Measurements from ENCODE around the gene JAM3.
"Not testable (repeated sequence)": the region's sequence is repeated elsewhere in the genome, so short reads cannot be mapped to it uniquely, and the experiment has no call there.

The JAM3 gene

DNA sequence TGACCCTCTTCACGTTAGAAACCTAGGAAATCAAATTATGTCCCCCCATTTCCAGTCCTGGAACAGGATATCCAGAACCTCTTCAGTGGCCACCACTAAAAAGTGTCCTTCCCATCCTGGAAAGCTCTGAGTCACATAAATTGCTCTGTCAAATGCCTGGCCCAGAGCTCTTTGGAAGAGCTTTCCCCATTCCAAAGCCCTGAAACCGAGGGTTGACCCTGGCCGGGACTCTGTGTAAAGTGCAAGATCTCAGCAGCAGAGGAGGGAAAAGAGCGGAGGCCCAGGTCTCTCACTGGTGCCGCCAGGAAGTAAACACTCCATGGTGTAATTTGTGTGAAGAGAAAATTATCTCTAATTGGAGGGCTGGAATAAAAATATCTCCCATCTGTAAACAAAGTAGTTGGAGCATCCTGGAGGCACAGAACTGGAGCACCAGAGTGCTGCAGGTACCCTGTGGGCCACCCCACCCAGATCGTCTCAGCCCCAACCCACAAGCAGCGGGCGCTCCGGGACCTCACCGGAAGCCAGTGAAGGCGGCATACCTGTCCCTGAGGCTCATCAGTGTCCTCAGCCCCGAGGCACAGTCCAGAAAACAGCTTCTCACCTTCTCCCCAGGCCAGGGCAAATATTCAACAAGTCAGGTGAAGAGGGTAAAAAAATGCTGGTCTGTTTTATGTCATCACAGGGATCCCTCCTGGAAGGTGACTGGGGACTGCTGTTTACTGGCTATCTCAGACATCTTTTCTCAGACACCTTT lies 4.7 kb upstream of the JAM3 start:
- no peak for DNase-seq

DNA sequence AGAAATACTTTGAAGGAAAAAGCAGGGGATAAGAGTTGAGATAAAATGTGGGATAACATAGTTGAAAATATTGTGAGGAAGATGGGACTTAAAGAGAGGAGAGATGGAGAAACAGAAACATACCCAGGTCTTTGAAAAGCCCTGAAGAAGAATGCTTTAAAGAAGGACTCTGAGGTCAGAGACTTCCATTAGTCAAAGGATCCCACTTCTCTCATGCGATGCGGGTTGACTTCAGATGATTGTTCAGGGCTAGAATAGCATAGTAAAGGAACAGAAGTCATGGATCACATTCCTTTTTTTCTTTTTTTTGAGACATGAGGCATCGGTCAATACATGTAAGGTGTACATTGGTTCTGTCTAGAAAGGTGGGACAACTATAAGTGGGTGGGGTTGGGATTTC lies 3.5 kb upstream of the JAM3 start:
- no peak for DNase-seq

DNA sequence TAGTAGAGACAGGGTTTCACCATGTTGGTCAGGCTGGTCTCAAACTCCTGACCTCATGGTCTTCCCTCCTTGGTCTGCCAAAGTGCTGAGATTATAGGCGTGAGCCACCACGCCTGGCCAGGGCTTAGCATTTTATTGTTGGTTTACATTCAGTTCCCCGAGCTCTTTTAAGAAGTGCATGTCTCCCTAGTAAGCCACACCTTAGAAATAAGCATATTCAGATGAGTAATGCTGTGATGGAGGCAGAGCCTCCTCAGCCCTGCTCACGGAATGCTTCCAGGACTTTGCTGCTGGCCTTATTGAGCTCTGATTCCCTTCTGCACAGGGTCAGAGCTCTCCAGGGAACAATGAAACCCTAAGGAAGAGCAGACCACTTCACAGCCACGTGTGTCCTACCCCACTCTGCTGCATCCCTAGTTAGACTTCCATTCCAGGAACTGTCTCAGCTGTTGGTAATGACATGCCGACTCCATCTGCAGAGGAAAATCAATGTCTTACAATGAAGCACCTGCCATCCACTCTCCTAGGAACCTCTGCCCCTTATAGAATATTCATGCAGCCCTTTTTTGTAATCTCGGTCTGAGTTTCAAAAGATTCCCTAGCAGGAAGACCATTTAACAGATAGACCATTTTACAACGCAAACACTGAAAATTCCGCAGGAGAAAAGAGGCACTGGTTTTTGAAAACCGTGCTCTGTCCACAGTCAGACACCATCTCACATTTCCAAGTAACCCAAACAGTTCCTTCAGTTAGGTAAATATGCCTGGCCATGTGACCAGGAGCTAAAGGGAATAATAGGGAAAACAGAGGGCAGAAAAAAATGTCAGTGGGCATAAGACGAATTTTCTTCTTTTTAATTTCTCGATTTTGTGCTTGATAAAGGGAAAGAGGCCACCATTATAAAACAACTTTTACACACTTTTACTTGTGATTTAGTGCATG lies 1.7 kb upstream of the JAM3 start:
- DNase-seq, result no peak

DNA sequence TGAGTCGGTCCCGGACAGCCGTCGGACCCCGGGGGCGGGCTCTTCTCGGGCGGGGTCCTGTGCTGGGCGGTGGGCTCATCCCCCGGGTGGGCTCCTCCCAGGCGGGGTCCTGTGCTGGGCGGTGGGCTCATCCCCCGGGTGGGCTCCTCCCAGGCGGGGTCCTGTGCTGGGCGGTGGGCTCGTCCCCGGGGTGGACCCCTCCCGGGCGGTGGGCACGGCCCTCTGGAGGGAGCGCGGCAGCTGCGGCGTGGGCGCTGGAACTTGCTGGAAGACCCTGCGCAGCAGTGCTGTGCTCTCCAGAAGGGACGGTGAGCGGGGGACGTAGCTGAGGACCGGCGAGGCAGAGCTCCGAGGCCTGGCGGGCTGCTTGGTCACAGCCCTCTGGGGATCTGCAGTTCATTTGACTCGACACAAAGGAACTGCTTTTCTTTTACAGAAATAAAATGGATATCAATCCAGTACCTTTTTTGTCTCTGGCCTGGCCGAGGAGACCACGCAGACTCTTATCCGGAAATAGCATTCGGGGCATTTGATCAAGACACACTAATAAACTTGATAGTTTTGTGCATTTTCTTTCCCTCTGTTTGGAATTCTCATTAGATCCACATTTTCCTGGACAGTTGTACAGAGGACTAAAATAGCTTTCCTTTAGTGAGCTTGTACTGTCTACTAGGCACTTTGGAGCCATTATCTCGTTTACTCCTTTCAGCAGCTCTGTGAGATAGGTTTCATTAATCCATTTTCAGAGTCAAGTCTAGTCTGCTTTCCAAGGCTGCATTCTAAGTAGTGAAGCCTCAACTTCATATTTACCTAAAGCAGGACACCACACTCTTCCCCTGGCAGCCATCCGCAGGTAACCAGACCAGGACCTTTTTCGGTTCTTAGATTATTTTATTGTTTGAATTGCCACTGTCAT lies 812 bp downstream of the JAM3 start:
- no peak for DNase-seq

DNA sequence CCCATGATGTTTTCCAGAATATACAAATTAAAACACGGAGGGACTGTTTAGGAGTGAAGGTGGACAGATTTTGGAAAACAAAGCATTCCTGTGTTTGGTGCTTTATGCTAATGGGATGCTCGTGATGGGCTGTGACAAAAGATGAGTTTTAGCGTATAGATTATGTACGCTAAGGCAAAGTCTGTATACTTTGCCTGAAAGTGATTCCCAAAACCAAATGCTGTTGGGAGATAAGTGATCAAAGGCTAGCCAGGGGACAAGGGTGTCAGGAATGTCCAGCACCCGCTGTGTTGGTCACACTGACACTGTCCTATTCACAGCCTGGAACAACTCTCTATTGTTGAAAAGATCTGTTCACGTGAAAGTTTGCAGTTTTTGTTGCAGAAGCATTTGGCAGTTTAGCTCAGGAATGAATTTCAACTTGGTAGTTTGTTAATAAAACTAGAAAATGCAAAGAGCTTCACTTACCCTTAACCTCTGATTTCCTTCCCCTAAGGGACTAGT lies 1.5 kb downstream of the JAM3 start:
- no peak for DNase-seq

DNA sequence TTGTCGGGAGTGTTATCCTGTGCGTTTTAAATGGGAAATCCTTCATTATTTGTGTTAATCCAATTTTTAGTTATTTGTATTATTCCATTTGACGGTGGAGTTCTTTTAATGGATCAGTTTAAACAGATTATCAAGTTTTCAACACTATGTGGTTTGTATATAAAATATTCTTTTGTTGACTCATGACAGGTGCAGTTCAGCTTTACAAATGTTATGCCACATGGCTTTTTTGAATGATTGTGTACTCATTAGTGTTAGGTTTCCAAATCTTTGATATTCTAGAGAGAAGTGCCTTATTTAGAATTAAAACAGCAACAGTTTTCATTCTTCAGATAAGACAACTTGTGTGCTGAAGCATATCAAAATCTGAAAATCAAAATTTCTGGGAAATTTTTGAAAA lies 2.4 kb downstream of the JAM3 start:
- DNase-seq, result no peak

DNA sequence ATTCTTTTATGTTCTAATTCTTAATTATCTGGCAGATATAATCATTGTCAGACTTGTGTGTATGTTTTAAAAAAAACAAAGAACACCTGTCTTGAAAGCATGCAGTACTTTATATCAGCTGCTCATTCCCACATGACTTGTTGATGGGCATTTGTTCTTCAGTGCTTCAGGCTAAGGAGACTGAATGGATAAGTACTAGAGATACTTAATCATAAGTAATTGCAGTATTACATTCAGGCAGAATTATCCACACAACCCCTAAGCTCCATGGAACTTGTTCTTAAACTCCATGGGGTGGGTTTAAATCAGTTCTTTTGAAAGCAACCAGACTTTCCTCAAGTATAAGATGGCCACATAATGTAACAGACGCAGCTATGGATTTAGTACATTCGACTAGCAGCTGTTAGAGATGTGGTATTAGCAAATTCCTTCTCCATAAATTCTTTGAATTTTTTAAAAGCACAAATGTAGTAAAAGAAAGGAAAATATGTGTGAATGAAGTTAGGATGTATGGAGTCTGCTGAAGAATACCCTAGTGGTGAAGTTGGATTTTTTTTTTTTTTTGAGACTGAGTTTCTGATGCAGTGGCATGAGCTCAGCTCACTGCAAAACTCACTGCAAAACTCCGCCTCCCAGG lies 3.0 kb downstream of the JAM3 start:
- no peak for DNase-seq

DNA sequence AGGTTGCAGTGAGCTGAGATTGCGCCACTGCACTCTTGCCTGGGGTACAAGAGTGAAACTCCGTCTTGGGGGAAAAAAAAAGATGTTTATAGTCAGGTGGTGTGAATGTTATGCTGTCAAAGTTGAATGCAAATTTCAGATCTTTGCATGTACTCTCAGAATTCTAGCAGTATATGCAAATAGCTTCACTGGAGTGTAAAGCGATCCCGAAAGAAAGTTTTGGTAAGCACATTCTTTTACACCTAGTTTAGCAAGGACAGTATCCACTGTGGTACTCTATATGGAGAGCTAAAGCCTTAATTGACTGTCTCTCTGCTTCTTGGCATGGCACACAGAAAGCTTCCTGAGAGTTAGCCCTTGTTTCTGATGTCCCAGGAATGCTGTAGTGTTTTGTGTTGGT lies 4.0 kb downstream of the JAM3 start:
- DNase-seq, result no peak

DNA sequence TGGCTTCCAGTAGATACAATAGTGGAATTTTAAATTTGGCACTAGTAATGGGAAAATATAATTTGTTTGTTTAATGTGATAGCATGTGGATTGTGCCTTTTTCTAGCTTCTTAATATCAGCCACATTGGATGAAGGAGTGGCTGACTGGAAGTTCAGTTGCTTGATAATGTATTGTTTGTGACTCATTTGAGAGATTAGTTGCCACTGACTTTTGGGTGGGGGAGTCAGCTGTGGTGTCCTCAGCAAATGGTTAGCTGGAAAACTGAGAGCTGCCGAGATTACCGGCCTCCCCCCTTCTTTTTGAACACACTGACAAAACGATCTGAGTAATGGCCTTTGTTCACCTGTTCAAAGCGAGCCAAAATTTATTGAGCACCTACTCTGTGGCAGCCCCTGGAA lies 5.5 kb downstream of the JAM3 start:
- peak; percentile 18 for DNase-seq

DNA sequence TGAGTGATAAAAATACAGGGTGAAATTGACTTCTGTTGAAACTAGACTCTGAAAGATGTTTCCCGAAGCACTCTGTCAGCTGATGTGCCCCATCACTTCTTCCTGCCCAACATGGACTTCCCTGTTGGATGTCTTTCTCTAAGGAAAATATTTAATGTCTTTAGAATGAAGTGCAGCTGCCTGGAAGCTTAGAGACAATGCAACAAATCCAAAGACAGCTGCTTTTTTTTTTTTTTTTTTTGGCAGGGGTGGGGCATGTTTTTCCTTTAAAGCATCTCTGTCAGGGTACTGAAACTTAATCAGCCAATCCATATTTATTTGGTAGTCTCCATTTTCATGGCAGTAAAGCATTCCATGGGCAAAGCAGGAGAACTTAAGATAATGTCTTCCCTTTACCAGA lies 5.9 kb downstream of the JAM3 start:
- DNase-seq, result no peak

DNA sequence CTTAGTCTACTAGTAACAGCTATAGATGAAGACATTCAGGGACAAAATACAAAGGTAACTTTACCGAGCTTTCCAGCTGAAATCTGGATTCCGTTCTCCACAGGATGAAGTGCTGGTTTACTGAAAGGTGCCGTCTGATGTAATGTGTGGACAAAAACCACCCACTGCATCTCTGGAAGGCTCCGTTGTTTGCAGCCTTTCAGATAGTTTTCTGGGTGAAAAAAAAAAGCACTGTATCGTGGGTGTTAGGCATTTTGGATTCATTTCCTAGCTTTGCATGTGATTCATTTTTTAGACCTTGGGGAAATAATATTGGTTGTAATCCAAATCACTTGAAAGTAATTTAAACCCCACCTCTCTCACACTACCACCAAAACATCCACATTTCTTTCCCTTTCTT lies 10.4 kb downstream of the JAM3 start:
- DNase-seq, result no peak

DNA sequence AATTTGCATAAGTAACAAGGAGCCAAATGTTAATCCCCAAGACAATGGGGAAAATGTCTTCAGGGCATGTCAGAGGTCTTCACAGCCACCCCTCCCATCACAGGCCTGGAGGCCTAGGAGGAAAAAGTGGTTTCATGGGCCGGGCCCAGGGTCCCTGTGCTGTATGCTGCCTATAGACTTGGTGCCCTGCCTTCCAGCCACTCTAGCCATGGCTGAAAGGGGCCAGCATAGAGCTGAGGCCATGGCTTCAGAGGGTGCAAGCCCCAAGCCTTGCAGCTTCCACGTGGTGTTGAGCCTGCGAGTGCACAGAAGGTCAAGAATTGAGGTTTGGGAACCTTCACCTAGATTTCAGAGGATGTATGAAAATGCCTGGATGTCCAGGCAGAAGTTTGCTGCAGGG lies 12.4 kb downstream of the JAM3 start:
- not testable (repeated sequence) for DNase-seq

DNA sequence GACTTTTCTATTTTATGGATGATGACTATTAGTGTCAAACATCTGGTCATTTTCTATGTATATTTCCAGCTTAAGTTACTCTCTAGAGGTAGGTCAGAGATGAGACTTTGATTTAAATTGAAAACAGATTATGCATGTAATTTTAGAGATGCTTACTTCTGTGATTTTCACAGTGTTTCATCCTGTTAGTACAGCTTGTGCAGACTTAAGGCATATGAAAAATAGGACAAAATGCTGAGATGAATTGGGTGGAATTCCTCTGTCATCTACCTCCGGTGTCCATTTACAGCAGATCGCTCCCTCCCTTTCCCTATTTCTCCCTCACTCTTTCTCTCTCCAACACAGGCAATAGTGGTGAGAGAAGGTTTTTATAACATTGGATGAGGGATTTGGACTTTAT lies 14.1 kb downstream of the JAM3 start:
- DNase-seq, result no peak

DNA sequence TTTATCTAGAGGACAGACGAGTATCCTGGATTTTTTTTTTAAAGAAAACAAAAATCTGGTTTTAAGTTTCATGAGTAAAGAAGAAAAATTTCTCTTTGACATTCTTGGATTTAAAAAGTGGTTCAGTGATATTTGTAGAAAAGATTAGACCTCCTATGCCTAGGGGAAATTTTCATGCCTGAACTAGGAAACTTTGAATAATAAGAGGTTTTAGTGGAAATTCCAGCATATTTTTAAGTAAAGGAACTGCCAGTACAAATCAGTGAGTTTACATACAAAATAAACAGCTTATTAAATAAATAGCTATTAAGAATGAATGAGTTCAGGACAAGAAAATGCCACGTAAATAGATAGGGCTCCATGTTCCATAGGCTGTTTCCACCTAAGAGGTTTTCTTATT lies 17.5 kb downstream of the JAM3 start:
- DNase-seq, result no peak

DNA sequence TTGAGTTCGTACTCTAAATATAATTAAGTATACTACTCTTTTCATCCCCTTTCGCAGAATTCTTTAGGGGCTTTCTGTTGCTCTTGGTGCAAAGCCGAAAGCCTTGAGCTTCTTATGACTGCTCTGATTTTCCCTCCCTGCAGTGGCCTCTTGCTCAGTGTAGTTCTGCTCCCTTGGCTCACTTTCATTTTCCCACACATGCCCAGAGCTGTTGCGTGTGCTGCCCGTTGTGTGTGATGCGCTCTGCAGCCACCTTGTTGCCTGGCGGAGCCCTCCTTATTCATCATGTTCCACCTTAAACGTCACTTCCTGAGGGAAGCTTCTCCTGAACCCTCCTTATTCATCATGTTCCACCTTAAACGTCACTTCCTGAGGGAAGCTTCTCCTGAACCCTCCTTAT lies 23.1 kb downstream of the JAM3 start:
- not testable (repeated sequence) for DNase-seq

DNA sequence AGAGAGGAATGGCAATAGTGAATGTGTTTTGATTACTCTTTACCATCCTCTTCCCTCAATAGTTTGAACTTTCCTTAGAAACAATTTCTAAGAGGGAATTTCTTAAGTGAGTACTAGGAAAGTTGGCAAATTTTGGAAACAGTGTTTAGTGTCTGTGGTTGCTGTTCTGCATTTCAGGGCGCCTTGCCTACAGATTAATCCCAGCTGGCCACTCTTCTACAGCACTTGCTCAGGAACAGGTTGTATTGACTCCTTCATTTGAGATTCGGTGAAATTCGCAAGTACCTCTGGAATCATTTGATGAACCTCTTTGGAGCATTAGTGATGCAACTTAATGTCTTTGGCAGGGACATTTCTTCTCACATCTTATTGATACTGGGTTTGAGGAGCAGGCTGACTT lies 28.3 kb downstream of the JAM3 start:
- DNase-seq, result no peak

DNA sequence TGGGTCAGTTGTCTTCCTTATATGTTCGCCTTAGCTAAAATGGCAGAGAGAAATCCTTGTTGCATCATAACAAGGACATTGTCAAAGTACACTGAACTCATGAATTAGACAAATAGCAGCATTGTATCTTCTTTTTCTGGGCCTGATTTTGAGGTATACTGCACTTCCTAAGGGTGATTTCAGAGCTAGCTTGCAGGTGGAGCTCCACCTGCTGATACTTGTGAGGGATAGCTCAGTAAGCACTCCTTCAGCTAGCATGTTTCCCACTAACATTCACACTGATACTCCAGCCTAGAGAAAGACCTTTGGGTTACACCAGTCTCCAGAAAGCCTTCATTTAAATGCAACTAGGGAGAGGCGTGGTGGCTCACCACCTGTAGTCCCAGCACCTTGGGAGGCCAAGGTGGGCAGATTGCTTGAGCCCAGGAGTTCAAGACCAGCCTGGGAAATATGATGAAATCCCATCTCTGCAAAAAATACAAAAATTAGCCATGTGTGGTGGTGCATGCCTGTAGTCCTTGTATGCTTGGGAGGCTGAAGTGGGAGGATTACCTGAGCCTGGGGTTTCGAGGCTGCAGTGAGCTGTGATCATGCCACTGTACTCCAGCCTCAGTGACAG lies 29.8 kb downstream of the JAM3 start:
- peak; percentile 41 for DNase-seq

DNA sequence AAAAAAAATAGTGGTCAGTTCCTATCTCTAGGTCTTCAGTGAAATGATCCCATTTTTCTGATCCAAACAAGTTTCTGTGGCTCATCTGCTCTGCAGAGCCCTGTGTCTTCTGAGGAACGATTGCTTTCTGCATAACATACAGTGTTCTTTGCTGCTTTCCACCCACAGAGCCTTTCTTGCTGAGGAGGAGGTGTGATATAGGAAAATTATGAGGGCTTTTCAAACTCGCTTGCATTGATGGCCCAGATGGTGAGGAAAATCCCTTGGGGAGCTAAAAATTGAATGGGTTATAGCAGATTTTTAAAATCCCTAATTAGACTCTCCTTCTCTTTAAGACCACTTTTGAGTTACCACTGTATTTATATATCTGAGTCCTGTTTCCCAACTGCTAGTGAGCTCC lies 31.3 kb downstream of the JAM3 start:
- no peak for DNase-seq

DNA sequence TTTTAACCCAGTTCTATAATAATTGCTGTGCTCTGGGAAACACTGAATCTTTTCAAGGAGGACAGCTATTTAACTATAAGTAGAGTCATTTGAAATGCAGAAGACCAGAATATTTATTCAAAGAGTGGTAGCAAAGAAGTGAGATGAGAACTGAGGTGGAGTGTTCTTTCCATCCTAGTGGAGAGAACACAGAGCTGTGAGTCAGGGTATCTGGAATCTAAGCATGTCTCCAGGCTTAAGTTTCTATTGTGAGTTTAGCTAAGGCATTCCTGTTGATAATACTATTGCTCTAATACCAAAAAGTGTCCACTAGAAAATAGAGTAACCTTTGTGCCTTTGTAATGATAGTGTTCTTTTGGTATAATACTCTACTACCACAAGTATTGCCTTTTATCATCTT lies 32.4 kb downstream of the JAM3 start:
- no peak for DNase-seq

DNA sequence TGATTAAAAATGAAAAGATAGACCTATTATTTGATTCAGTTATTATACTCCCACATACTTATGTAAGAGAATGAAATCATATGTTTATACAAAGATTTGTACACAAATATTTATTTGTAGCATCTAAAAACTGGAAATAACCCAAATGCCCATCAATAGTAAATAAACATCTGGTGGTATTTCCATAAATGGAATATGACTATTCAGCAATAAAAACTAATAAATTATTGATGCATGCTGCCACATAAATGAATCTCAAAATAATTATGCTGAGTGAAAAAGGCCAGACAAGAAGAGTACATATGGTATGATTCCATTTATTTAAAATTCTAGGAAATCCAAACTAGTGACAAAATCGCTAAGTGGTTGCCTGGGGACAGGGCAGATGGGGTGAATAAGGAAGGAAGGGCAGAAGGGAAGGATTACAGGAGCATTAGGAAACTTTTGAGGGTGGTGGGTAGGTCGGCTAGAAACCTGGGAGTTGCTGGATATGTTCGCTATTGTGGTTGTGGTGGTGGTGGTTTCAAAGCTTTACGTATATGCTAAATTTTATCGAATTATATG lies 41.5 kb downstream of the JAM3 start:
- no peak for DNase-seq

DNA sequence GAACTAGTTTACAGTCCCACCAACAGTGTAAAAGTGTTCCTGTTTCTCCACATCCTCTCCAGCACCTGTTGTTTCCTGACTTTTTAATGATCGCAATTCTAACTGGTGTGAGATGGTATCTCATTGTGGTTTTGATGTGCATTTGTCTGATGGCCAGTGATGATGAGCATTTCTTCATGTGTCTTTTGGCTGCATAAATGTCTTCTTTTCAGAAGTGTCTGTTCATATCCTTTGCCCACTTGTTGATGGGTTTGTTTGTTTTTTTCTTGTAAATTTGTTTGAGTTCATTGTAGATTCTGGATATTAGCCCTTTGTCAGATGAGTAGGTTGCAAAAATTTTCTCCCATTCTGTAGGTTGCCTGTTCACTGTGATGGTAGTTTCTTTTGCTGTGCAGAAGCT lies 44.9 kb downstream of the JAM3 start:
- not testable (repeated sequence) for DNase-seq

DNA sequence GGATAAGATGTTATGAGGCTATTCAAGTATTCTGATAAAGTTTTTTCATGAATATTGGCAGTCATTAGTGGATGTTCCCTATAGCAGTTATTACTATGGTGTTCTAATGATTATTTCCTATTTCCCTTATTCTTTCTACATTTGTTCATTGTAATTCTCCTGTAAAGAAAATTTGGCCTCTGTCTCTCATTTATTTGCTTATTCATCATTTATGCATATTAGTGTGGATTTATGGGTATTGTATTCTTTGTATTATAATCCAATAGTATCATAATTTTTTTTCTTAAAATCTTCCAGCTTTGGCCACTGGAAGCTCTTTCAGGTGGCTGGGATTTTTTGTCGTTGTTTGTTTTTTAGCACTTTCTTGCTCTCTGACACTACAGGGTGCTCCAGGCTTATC lies 47.3 kb downstream of the JAM3 start:
- no peak for DNase-seq
